ENCODE measurements around the gene CABP2. TPM values are rescaled to one million over a fixed set of nuclear protein-coding genes. Genes with fewer than 3 reads are reported as not detected.

The CABP2 gene
- total RNA-seq, 1 donor from 2014 or later: not detected

GRCh38 chr11:67535561-67535960 is 12.3 kb upstream of the CABP2 start:
- no peak for DNase-seq
- H3K27me3 ChIP-seq (ENCODE audit: low read depth): no peaks in the 10 kb centered on the region

GRCh38 chr11:67534070-67534679 is 10.9 kb upstream of the CABP2 start:
- H3K4me1 ChIP-seq: no peaks in the 10 kb centered on the region
- no peak overlapping the region for H3K4me3 ChIP-seq
- H3K9me3 ChIP-seq: peaks cover 3% of the 10 kb centered on the region
- ATAC-seq (no peak), DNase-seq (no peak)
- H3K27ac ChIP-seq: no peak overlapping the region
- TF ChIP-seq CTCF (IDR thresholded peaks at IDR 0.05): no peak
- H3K36me3 ChIP-seq: no peaks in the 10 kb centered on the region
- no peaks in the 10 kb centered on the region for H3K27me3 ChIP-seq (ENCODE audit: low read depth)
- intact Hi-C loops (cut with DNase I): no loop called here

More at GRCh38 chr11:67535561-67535960, 12.3 kb upstream of the CABP2 start:
- no peak overlapping the region for H3K4me3 ChIP-seq
- TF ChIP-seq CTCF (IDR thresholded peaks at IDR 0.05): no peak
- H3K9me3 ChIP-seq: peaks cover 3% of the 10 kb centered on the region
- ATAC-seq: no peak
- no peak overlapping the region for H3K27ac ChIP-seq
- intact Hi-C loops (cut with DNase I): no loop called here
- no peaks in the 10 kb centered on the region for H3K36me3 ChIP-seq
- H3K4me1 ChIP-seq: no peaks in the 10 kb centered on the region

DNA sequence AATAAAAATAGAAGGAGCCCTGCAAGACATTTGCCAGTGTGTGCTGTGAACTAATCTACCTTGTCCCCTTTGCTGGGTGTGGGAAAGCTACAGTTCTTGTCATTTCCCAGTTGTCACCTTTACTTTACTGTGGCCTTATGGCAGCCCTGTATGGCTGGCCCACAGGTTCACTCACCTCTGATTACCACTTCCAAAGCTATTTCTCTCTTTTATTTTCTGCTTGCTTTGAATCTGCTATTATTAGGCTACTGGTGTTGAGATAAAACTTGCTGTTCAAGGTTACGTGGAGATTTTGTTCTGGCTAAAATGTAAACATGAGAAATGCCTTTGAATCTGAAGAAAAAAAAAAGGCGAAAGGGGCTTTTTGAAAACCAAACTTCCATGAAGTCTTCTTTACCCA is 9.6 kb upstream of the CABP2 start:
- DNase-seq (no peak), ATAC-seq (no peak)
- TF ChIP-seq CTCF (IDR thresholded peaks at IDR 0.05): no peak
- intact Hi-C loops (cut with DNase I): no loop called here
- H3K27ac ChIP-seq: no peak overlapping the region
- no peaks in the 10 kb centered on the region for H3K4me1 ChIP-seq
- H3K4me3 ChIP-seq: no peak overlapping the region
- no peaks in the 10 kb centered on the region for H3K27me3 ChIP-seq (ENCODE audit: low read depth)
- no peaks in the 10 kb centered on the region for H3K36me3 ChIP-seq
- peaks cover 3% of the 10 kb centered on the region for H3K9me3 ChIP-seq

DNA sequence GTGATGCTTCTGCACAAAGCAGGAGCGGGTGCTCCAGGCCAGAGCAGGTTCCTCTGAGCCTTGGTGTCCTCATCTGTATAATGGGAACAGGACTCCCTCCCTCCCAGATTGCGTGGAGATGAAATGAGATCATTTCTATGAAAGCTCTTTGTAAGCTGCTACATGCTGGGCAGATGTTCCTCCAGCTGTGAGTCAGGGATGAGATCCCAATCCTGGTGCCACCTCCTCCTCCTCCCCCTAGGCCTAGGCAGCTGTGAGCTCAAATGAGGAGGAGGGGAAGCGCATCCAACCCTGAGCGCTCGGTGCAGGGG is 7.0 kb upstream of the CABP2 start:
- intact Hi-C loops (cut with DNase I): no loop called here
- Histone ChIP-seq H3K9me3 (peaks cover 3% of the 10 kb centered on the region), H3K36me3 (no peaks in the 10 kb centered on the region), H3K4me1 (no peaks in the 10 kb centered on the region), H3K27me3 (ENCODE audit: low read depth) (no peaks in the 10 kb centered on the region), H3K27ac (no peak overlapping the region), H3K4me3 (no peak overlapping the region)
- DNase-seq (no peak), ATAC-seq (no peak)
- no peak for TF ChIP-seq CTCF (IDR thresholded peaks at IDR 0.05)

DNA sequence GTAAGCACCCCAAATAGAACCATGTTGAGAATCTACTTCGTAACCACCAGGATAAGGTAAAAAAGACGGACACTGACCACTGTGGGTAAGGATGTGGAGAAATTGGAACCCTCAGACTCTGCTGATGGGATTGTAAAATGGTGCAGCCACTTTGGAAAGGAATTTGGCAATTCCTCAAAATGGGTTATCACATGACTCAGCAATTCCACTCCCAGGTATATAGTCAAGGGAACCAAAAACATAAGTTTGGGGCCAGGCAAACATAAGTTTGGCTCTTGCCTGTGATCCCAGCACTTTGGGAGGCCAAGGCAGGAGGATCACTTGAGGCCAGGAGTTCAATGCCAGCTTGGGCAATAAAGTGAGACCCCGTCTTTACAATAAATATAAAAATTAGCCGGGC is 5.1 kb upstream of the CABP2 start:
- no peak for TF ChIP-seq CTCF (IDR thresholded peaks at IDR 0.05)
- Histone ChIP-seq H3K36me3 (no peaks in the 10 kb centered on the region), H3K4me3 (no peak overlapping the region), H3K27ac (no peak overlapping the region), H3K27me3 (ENCODE audit: low read depth) (no peaks in the 10 kb centered on the region), H3K9me3 (no peaks in the 10 kb centered on the region), H3K4me1 (no peaks in the 10 kb centered on the region)
- intact Hi-C loops (cut with DNase I): no loop called here
- ATAC-seq (no peak), DNase-seq (no peak)

Data from lower lobe of right lung (tissue), 2 donors.